ENCODE data around the gene TBC1D1. TPM values are rescaled to one million over a fixed set of nuclear protein-coding genes. Genes with fewer than 3 reads are reported as not detected.

TBC1D1 gene
- total and polyA plus RNA-seq, 2 of the 8 experiments (the other 6 are each of a cell fraction or from before 2014, with no cell fraction given) = 96.9 to 162 TPM

- no peaks in the 10 kb centered on the region for H3K9me3 ChIP-seq (ENCODE audit: insufficient read depth in 2 of 2, low read depth in 1 of 2, low read length in 1 of 2)
- no peak overlapping the region for H3K18ac ChIP-seq (ENCODE audit: extremely low read depth, low read length)
- no peak overlapping the region for H2AK5ac ChIP-seq (ENCODE audit: low read depth, low read length)
- H3K79me2 ChIP-seq (ENCODE audit: control insufficient read depth in 1 of 2, insufficient read depth in 2 of 2, low read length in 2 of 2) = no peaks in the 10 kb centered on the region
- H3K79me1 ChIP-seq (ENCODE audit: low read depth, low read length) = no peaks in the 10 kb centered on the region; the same call in none of the 2 replicates
- peaks cover 5 to 16% (median 11%) of the 10 kb centered on the region in 4 experiments; a peak in 5 of 7 replicates for H3K4me1 ChIP-seq (replicated peaks in 1 of 4; ENCODE audit: control insufficient read depth in 3 of 4, insufficient read depth in 4 of 4, low read length in 3 of 4)
- FAIRE-seq = no peak
- no peak overlapping the region for H3K14ac ChIP-seq (ENCODE audit: insufficient read length)
- no peak overlapping the region for H2AFZ ChIP-seq (ENCODE audit: low read length)
- no peaks in the 10 kb centered on the region for H4K20me1 ChIP-seq (replicated peaks in 1 of 2; ENCODE audit: control insufficient read depth in 1 of 2, insufficient read depth in 2 of 2, low read length in 2 of 2)
- H3K4me3 ChIP-seq (ENCODE audit: extremely low read depth in 1 of 4, insufficient read depth in 2 of 4, low read depth in 3 of 4, low read length in 4 of 4) = no peak overlapping the region
- H3K27me3 ChIP-seq (replicated peaks in 1 of 4; ENCODE audit: control insufficient read depth in 3 of 4, extremely low read depth in 1 of 4, insufficient read depth in 3 of 4, low read length in 3 of 4) = no peaks in the 10 kb centered on the region
- no peak overlapping the region for H4K5ac ChIP-seq (ENCODE audit: insufficient read length, low read depth, low read length)
- H2BK12ac ChIP-seq (ENCODE audit: low read depth, low read length) = no peak overlapping the region
- H2BK15ac ChIP-seq (ENCODE audit: low read length) = no peak overlapping the region
- H3K9ac ChIP-seq (replicated peaks in 1 of 4; ENCODE audit: extremely low read depth in 1 of 4, low read depth in 3 of 4, low read length in 3 of 4) = no peak overlapping the region
- H3K4ac ChIP-seq (replicated peaks; ENCODE audit: insufficient read length, low read depth, low read length) = no peak overlapping the region
- no peak overlapping the region for H2BK20ac ChIP-seq (ENCODE audit: low read length)
- no peak overlapping the region for H4K8ac ChIP-seq (ENCODE audit: extremely low read depth, insufficient read depth, low read length)
- H4K91ac ChIP-seq (replicated peaks; ENCODE audit: insufficient read length, low read length) = no peak overlapping the region
- no peak overlapping the region for H3K56ac ChIP-seq (replicated peaks; ENCODE audit: insufficient read length, low read depth, low read length)
- no peak overlapping the region for H2BK5ac ChIP-seq (ENCODE audit: low read depth, low read length)
- ChIA-PET POLR2A (ENCODE audit: partially characterized antibody) (no interaction called here), CTCF (ENCODE audit: partially characterized antibody) (interaction anchor here (0.5 to 3.8 kb wide), 10 partner anchors 13 to 238 kb away, joined by 3 to 25 read pairs (median 4); no protein-coding TSS in a partner anchor)
- H3K36me3 ChIP-seq (ENCODE audit: control insufficient read depth in 2 of 4, insufficient read depth in 4 of 4, low read length in 3 of 4) = peaks cover 0 to 2% (median 0%) of the 10 kb centered on the region in 4 experiments; a peak in 4 of 8 replicates
- H3K27ac ChIP-seq (ENCODE audit: low read depth, low read length) = no peak overlapping the region
- DNase-seq (ENCODE audit: low read depth in 1 of 2, low spot score in 2 of 2) = no peak
- H2BK120ac ChIP-seq (replicated peaks; ENCODE audit: low read depth, low read length) = no peak overlapping the region
- no peak overlapping the region for H3K23ac ChIP-seq (ENCODE audit: insufficient read length)
- WGBS, 2 experiments (ENCODE audit: extremely low coverage in 1 of 2, insufficient coverage in 1 of 2, insufficient read length in 1 of 2, insufficient replicate concordance in 2 of 2, low coverage in 1 of 2, low lambda C conversion rate in 2 of 2, missing lambda C conversion rate in 1 of 2) = 90% methylated on average over 6 of the region's 6 CpGs; no CpG with 5 or more reads in 1 of the 2 experiments
- no peaks in the 10 kb centered on the region for H3K23me2 ChIP-seq (ENCODE audit: low read depth, low read length)
- H3K4me2 ChIP-seq (ENCODE audit: insufficient read depth in 1 of 2, low read depth in 2 of 2, low read length in 2 of 2) = no peak overlapping the region
- no peak for TF ChIP-seq RAD21 (IDR thresholded peaks at IDR 0.05 in 1 of 2, conservative IDR thresholded peaks at IDR 0.05 in 1 of 2; ENCODE audit: low read depth in 2 of 2, low read length in 2 of 2)
- TF ChIP-seq EZH2 (IDR thresholded peaks at IDR 0.05; ENCODE audit: low read depth, low read length, severe bottlenecking) = no peak
- TF ChIP-seq TAF7 (optimal IDR thresholded peaks at IDR 0.05; ENCODE audit: borderline replicate concordance, low read depth, low read length) = no peak
- TF ChIP-seq CREB1 (IDR thresholded peaks at IDR 0.05) = no peak
- no peak for TF ChIP-seq POU5F1 (IDR thresholded peaks at IDR 0.05; ENCODE audit: low read depth, low read length)
- no peak for TF ChIP-seq TEAD4 (IDR thresholded peaks at IDR 0.05; ENCODE audit: low read depth, low read length)
- TF ChIP-seq ATF3 (IDR thresholded peaks at IDR 0.05; ENCODE audit: insufficient read depth, low read depth, low read length) = no peak
- TF ChIP-seq SIRT6 (IDR thresholded peaks at IDR 0.05; ENCODE audit: low read length) = no peak
- no peak for TF ChIP-seq RBBP5 (IDR thresholded peaks at IDR 0.05; ENCODE audit: borderline replicate concordance, low read depth, low read length)
- TF ChIP-seq FOSL1 (IDR thresholded peaks at IDR 0.05; ENCODE audit: insufficient read depth, low read depth, low read length) = no peak
- no peak for TF ChIP-seq MAFK (IDR thresholded peaks at IDR 0.05; ENCODE audit: low read depth, low read length)
- no peak for TF ChIP-seq YY1 (IDR thresholded peaks at IDR 0.05; ENCODE audit: low read depth, low read length)
- no peak for TF ChIP-seq MAX (IDR thresholded peaks at IDR 0.05)
These were observed 191.1 kb downstream of the TBC1D1 start for GRCh38 chr4:38082021-38082420.
